Ascending aorta (tissue), 2 donors: Measurements from ENCODE around the gene TOPAZ1. TPM values are rescaled to one million over a fixed set of nuclear protein-coding genes. Genes with fewer than 3 reads are reported as not detected.

Experiments
- DNase-seq, 2 donors: peaks; one replicate each; pipeline ENCODE4 v3.0.0-alpha.2; 2019; ENCODE audit warnings: low spot score in 2 of 2
- H3K27ac ChIP-seq, 2 donors: fragments of 200-600 bp; sonication (generic); one replicate each; pipeline ENCODE4 v1.5.1; 2016 to 2017; ENCODE audit warnings: mild to moderate bottlenecking in 1 of 2
- H3K27me3 ChIP-seq: fragments of 200-600 bp; sonication (generic); one replicate; pipeline ENCODE4 v1.5.1; 2017
- H3K36me3 ChIP-seq, 2 donors: fragments of 200-600 bp; sonication (generic); one replicate each; pipeline ENCODE4 v1.5.1; 2016
- H3K4me1 ChIP-seq, 2 donors: fragments of 200-600 bp; sonication (generic); one replicate each; pipeline ENCODE4 v1.5.1; 2016 to 2017; ENCODE audit warnings: mild to moderate bottlenecking in 1 of 2
- H3K4me3 ChIP-seq, 2 donors: fragments of 200-600 bp; sonication (generic); one replicate each; pipeline ENCODE4 v1.5.1; 2016 to 2017; ENCODE audit warnings: mild to moderate bottlenecking in 1 of 2
- H3K9me3 ChIP-seq, 2 donors: fragments of 200-600 bp; sonication (generic); one replicate each; pipeline ENCODE4 v1.5.1; 2016
- CTCF ChIP-seq, 3 experiments: fragments of 200-600 bp in 2 of 3; fragments of 450-650 bp in 1 of 3; sonication (generic) in 2 of 3; IDR thresholded peaks; one replicate each; pipeline ENCODE4 v1.5.1; 2016 to 2019; ENCODE audit warnings: antibody characterized with exemption in 3 of 3, mild to moderate bottlenecking in 1 of 3, moderate library complexity in 1 of 3
- intact Hi-C: fragments of 100-400 bp; cut with DNase I; formaldehyde crosslinking; loops from one replicate; pipeline ENCODE4 v1.15.1; 2023
- total RNA-seq: library from RNA; depleted of rRNA; stranded (reverse); fragments of >200 nt; gene quantifications from one replicate; pipeline ENCODE4 v1.1.0, GENCODE V29; 2016

The TOPAZ1 gene
- total RNA-seq, 1 donor from 2014 or later, result not detected

DNA sequence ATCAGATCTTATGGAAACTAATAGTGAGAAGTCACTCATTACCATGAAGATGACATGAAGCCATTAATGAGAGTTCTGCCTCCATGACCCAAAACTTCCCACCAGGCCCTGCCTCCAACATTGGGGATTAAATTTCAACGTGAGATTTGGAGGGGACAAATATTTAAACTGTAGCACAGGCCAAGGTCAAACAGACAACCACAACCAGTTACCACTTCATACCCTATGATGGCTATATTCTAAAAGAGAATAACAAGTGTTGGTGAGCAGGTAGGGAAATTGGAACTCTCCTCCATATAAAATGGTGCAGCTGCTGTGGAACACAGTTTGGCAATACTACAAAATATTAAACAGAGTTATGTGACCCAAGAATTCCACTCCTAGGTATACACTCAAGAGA, 133.8 kb downstream of the TOPAZ1 start:
- H3K27ac ChIP-seq, result no peak overlapping the region
- no peaks in the 10 kb centered on the region for H3K4me1 ChIP-seq
- no peak for TF ChIP-seq CTCF (IDR thresholded peaks at IDR 0.05)
- no peak for DNase-seq
- H3K36me3 ChIP-seq, result peaks cover 0 to 15% of the 10 kb centered on the region in 2 donors
- H3K27me3 ChIP-seq, result no peaks in the 10 kb centered on the region
- no peak overlapping the region for H3K4me3 ChIP-seq
- H3K9me3 ChIP-seq, result no peaks in the 10 kb centered on the region
- intact Hi-C loops, result no loop called here

Other genes starting within 250 kb of the TOPAZ1 start
- 17.0 TPM for gene TCAIM, start 96.9 kb downstream of the TOPAZ1 start, total RNA-seq
- 6.6 TPM for gene ZNF445, start 235.8 kb downstream of the TOPAZ1 start, total RNA-seq